OCI-LY1 (cell line): ENCODE results near the gene BACH2.

Source experiments
- CTCF ChIP-seq: fragments of 200-600 bp; sonication (generic), shearing (Covaris generic); IDR thresholded peaks from 2 replicates; pipeline ENCODE4 v1.5.1; 2017; ENCODE audit warnings: mild to moderate bottlenecking, antibody characterized with exemption, low read length, moderate library complexity, mixed read lengths
- EZH2 ChIP-seq: fragments of 200-600 bp; sonication (generic), shearing (Covaris generic); IDR thresholded peaks from 2 replicates; pipeline ENCODE4 v1.8.0; 2017; ENCODE audit warnings: borderline replicate concordance, mixed run types, mild to moderate bottlenecking, antibody characterized with exemption, low read length, moderate library complexity, mixed read lengths

- TF ChIP-seq CTCF = no peak
- no peak for TF ChIP-seq EZH2
These were observed 106.5 kb downstream of the BACH2 start for GRCh38 chr6:90190131-90190530.
